HG03066 (cell line): ENCODE measurements around the gene CSE1L.
"Not testable (repeated sequence)": the region's sequence is repeated elsewhere in the genome, so short reads cannot be mapped to it uniquely, and the experiment has no call there.

ENCODE experiments used
- ATAC-seq: cut with Tn5 transposase; IDR thresholded peaks from one replicate; pipeline ENCODE4 v1.9.1; 2021; ENCODE audit warnings: low read depth; ENCODE audit not compliant: unreplicated experiment

CSE1L gene

DNA sequence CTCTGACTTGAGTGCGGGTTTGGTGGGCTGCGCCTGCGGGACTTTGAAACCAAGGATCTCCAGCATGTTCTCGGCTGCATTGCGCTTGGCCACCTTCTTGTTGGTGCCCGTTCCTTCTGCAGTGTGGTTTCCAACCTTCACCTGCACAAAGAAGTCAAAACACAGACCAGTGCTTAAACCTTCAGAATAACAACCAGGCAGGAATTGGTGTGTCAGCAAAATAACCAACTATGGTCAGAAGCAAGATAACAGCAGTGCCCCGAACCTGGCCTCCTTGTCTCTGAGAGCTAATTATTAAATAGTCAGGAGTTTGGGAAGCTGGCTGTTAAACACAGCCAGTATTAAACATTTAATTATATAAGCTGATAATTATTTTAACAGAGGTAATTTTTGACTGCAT is 73.9 kb downstream of the CSE1L start:
- ATAC-seq, result no peak

DNA sequence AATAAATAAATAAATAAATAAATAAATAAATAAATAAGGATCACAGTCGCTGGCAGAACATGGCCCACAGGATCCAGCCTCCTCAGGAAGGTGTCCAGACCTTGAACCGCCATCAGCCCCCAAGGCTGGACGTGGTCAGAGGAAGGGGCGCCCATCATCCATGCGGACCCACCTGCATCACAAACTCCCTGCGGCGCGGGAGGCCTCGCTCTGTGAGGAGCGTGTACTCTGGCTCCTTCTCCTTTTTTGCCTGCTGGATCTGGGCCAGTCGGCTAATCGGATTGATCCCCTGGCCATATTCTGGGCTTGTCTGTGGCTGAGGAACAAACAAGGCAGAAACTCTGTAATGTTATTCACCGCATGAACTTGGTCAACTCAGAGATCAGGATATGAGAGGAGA is 76.8 kb downstream of the CSE1L start:
- no peak for ATAC-seq

DNA sequence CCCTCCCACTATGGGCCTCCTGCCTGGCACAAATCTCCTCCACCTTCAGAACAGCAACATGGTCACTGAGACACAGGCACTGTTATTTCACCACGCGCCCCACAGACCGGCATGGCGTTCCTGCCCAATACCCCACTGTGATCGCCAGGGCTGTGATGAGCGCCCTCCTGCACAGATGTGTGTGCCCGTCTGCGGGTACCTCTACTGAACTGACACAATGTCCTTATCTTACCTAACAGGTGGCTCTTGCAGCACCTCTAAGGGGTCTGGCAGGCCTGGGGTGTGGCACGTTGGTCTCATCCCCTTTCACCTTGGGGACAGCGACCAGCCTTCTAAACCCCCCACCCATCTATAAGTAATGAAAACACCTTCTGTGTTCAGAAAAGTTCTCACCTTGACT is 77.9 kb downstream of the CSE1L start:
- no peak for ATAC-seq

DNA sequence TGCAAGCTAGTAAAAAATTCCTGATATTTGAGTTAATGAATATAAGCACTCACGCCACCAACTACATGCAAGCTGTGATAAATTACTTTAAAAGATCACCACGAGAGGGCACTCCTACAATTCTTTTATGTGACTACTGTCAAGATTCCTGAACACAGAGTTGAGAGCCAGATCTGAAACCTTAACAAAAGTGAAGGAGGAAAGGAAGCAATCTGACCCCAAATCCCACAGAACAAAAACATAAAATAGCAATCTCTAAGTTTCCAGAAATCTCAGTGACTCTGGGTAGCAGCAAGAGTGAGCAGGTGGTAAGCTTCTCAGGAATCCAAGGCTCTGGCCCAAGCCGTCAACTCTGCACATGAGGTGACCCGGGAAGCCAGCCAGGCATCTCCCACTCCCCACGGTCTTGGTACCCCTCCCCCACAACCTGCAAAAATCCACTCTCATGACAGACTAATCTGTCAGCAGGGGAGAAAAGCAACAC is 86.9 kb downstream of the CSE1L start:
- ATAC-seq, result no peak

DNA sequence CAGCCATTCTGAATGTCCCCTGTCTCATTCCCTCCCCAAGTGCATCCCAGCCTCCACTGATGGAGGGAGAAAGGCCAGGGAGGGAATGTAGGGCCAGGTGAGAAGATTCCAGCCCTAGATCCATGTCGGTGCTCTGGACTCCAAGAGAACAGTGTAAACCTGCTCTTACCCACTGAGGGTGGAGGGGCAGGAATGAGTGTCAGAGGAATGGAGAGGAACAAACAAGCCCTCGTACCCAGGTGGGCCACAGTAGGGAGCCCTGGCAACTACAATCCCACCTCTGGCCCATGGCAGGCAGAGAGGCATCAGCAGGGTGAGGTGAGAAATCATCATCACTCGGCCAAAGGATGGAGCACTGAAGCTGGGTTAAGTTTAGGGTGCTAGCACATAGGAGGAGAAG is 87.5 kb downstream of the CSE1L start:
- no peak for ATAC-seq

DNA sequence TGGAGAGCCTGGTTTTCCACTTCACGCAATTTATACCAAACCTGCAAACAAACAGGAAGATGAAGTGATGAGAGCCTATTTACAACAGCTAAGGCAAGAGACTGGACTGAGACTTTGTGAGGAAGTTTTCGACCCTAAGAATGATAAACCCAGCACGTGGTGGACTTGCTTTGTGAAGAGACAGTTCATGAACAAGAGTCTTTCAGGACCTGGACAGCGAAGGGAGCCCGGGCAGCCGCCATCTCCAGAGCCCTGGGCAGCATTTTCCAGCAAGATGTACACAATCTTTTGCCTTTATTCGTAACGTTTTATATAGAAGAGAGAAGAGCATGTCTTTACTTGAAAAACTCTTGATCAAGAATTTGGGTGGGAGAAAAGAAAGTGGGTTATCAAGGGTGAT is 88.7 kb downstream of the CSE1L start:
- not testable (repeated sequence) for ATAC-seq

DNA sequence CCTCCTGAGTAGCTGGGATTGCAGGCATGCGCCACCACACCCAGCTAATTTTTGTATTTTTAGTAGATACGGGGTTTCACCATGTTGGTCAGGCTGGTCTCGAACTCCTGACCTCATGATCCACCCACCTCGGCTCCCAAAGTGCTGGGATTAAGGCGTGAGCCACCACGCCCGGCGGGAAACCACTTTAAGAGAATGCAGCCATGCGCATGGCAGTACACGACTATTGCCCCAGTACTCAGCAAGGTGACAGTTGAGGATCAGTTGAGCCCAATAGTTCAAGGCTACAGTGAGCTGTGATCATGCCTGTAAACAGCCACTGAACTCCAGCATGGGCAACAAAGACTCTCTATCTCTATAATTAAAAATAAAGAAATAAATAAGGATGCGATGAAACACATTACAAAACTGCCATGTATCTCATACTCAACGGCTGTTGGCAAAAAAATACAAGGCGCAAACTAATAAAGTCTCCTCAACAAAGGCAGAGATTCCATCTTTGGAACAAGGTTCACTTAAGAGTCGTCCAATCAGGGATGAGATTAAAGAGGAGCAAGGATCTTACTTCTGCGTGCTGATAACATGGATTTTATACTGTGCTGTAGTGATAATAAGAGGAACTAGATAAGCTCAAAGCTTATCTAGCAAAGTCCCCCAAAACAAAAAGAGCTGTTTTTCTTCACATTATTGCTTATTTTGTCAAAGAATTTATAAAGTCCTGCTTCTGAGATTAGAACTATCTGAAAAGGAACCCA is 90.9 kb downstream of the CSE1L start:
- no peak for ATAC-seq

DNA sequence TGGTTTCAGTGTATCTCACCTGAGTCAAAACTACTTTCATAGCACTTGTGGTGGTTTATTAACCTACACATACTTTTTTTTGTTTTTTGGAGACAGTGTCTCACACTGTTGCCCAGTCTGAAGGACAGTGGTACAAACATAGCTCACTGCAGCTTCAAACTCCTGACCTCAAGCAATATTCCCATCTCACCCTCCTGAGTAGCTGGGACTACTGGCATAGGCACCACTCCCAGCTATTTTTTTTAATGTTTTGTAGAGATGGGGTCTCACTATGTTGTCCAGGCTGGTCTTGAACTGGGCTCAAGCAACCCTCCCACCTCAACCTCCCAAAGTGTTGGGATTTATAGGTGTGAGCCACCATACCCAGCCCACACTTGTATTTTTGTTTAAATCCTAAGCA is 92.3 kb downstream of the CSE1L start:
- ATAC-seq, result no peak

DNA sequence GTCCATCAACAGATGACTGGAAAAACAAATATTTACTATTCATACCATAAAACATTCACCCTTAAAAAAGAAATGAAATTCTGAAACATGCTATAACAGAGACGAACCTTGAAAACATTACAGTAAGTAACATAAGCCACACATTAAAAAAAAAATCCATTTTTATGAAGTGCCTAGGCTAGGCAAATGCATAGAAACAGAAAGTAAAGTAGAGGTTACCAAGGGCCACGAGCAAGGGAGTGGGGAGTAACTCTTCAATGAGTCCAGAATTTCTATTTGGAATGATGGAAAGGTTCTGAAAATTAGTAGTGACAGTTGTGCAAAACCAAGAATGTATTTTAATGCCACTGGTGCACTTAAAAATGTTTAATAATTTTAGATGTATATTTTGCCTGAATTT is 94.3 kb downstream of the CSE1L start:
- no peak for ATAC-seq

DNA sequence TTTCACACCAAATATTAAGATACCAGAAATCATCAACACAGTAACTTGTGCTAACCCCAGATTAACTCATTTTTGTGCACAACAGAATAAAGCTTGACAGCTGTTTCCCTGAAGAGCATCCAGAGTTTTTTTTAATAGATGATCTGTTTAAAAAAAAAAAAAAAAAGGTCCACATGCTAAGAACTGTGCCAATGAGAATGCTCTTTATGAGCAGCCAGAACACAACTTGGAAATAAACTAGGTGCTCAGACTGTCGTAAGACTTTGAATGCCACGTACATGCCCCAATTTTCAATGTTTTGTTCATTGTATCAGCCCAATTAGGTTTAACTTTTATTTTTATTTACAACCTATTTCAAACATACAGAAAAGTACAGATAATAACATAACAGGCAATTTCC is 94.7 kb downstream of the CSE1L start:
- no peak for ATAC-seq
